ENCODE results near the gene PTTG1IP. TPM values are rescaled to one million over a fixed set of nuclear protein-coding genes. Genes with fewer than 3 reads are reported as not detected.
A peak's percentile ranks its signal among the peaks of the same experiment; 100 is the strongest.

Gene PTTG1IP
- total RNA-seq, 1 experiment from 2014 or later: 558 TPM

DNA sequence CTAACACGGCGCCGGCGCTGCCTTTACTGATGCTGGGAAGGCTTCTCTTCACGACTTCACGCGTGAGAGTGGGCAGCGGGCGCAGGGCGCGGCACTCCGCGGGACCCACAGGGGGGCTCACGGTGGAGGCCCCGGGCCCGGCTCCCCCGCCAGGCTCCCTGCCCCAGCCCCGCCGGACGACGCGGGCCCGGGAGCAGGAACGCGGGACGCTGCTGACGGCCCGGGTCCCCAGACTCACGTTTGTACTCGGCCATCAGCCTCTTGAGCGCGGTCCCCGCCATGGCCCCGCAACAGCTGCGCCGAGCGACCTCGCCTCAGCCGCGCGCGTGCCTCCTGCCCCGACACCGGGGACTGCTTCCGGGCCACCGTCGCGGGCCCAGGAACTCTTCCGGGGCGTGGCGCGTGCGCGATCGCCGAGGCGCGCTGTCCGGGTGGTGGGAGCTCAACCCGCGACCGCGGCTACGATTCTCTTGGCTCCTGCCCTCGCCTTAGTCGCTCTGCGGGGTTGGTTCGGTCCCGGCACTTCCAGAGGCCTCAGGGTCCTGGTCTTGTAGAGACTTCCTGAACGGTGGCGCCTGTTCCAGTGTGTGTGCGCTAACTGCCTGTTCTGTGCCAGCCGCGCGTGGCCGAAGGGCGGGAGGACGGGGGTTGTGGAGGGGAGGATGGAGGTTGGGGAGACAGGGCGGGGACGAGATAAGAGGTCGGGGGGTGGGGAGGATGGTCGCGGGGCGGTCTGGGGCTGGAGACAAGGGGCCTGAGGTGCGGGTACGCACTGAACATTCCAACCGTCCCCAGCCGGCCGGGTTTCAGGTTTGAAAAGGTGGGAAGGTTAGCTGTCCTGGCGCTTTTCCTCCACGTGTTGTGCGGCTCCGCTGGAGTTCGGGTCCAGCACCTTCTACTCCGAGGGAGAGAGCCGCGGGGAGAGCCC is 71.8 kb downstream of the PTTG1IP start, which contains the start of gene UBE2G2:
Gene UBE2G2, minus strand, starts transcription at position 353 of the 928 bp plus-strand sequence. Its CDS starts 72 bp downstream, at position 281.
- peak; percentile 78 for DNase-seq (ENCODE audit: low read depth)

DNA sequence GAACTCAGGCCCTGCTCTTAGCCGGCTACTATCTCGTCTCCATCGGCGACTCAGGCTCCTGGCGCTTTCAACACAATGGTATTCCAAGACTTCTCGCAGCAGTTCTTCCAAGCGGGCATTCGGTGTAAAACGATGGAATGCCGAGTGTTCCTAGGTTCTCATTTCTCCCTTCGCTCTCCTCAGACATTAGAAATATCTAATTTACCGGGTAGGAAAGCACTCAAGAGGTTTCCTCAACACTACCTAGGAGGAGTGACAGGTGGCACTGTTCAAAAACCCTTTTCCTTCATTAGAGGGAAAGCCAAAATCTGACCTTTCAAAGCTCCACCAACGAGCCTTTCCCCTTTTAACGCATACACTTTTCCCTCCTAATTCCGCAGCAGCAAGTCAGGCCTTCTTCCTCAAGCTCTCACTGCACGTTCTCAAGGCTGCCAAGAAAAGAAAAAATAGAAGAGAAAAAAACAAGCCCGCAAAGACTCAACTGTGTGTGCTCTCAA is 72.5 kb downstream of the PTTG1IP start:
- peak; percentile 65 for DNase-seq (ENCODE audit: low read depth)

DNA sequence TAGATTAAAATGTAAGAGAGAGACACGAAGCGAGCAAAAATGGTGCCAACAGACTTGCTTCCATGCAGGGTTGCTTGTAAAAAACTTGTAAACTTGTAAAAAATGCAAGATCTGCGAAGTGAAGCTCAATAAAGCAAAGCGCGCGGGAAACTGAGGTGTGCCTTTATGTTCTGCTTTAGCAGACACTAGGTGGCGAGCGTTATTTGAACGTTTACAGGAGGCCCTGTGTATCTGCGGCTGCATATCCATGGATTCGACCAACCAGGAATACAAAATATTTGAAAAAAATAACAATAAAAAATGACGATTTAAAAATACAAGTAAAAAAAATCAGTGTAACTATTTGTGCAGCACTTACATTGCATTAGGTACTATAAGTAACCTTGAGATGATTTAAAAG is 73.4 kb downstream of the PTTG1IP start:
- no peak for DNase-seq (ENCODE audit: low read depth)

DNA sequence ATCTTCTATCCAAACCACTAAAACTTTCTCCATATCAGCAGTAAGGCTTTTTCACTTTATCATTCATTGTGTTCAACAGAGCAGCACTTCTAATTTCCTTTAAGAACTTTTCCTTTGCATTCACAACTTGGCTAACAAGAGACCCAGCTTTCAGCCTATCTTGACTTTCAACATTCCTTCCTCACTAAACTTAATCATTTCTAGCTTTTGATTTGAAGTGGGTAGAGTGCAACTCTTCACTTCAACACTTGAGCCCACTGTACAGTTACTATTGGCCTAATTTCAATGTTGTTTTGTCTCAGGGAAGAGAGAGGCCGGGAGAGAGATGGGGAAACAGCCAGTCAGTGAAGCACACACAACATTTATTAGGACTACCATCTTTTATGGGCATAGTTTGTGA is 73.8 kb downstream of the PTTG1IP start:
- no peak for DNase-seq (ENCODE audit: low read depth)

Other genes with a start within 250 kb of the PTTG1IP start
- not detected in 2 replicates for gene KRTAP10-9, start 246.6 kb downstream of the PTTG1IP start, total RNA-seq (2014; rRNA removed; shearing (Covaris generic))
- gene KRTAP10-10, start 236.3 kb downstream of the PTTG1IP start, total RNA-seq (2014; rRNA removed; shearing (Covaris generic)): not detected in 2 replicates
- not detected in 2 replicates for gene KRTAP10-11, start 227.3 kb downstream of the PTTG1IP start, total RNA-seq (2014; rRNA removed; shearing (Covaris generic))
- gene KRTAP12-4, start 219.0 kb downstream of the PTTG1IP start, total RNA-seq (2014; rRNA removed; shearing (Covaris generic)): not detected in 2 replicates
- not detected in 2 replicates for gene KRTAP12-3, start 215.8 kb downstream of the PTTG1IP start, total RNA-seq (2014; rRNA removed; shearing (Covaris generic))
- not detected in 2 replicates for gene KRTAP12-2, start 206.8 kb downstream of the PTTG1IP start, total RNA-seq (2014; rRNA removed; shearing (Covaris generic))
- not detected in 2 replicates for gene KRTAP12-1, start 191.5 kb downstream of the PTTG1IP start, total RNA-seq (2014; rRNA removed; shearing (Covaris generic))
- not detected in 2 replicates for gene KRTAP10-12, start 176.5 kb downstream of the PTTG1IP start, total RNA-seq (2014; rRNA removed; shearing (Covaris generic))
- not detected in 2 replicates for gene TSPEAR, start 162.1 kb downstream of the PTTG1IP start, total RNA-seq (2014; rRNA removed; shearing (Covaris generic))
- gene UBE2G2, start 71.9 kb downstream of the PTTG1IP start, total RNA-seq (2014; rRNA removed; shearing (Covaris generic)): 74.0 and 90.6 TPM in 2 replicates
- 198 and 200 TPM in 2 replicates for gene SUMO3, start 55.6 kb downstream of the PTTG1IP start, total RNA-seq (2014; rRNA removed; shearing (Covaris generic))
- 0.10 TPM in 1 of 2 replicates, not detected in the other for gene ITGB2, start 47.2 kb upstream of the PTTG1IP start, total RNA-seq (2014; rRNA removed; shearing (Covaris generic))
- 10.8 and 23.4 TPM in 2 replicates for gene SLX9, start 66.3 kb upstream of the PTTG1IP start, total RNA-seq (2014; rRNA removed; shearing (Covaris generic))
- 5.0 and 5.9 TPM in 2 replicates for gene ADARB1, start 200.9 kb upstream of the PTTG1IP start, total RNA-seq (2014; rRNA removed; shearing (Covaris generic))

Measured in M059J (cell line).